HG02852 (cell line): ENCODE measurements around the gene SDK1.

Source experiments
- ATAC-seq: cut with Tn5 transposase; IDR thresholded peaks from one replicate; pipeline ENCODE4 v1.9.1; 2021; ENCODE audit warnings: mild to moderate bottlenecking, moderate library complexity; ENCODE audit not compliant: unreplicated experiment

The SDK1 gene

GRCh38 chr7:3969286-3969685 lies 668.2 kb downstream of the SDK1 start:
- no peak for ATAC-seq

- ATAC-seq: no peak
Observed at GRCh38 chr7:3971323-3971722, 670.3 kb downstream of the SDK1 start.

- no peak for ATAC-seq
Observed at GRCh38 chr7:3973264-3973663, 672.2 kb downstream of the SDK1 start.

- ATAC-seq: no peak
Observed at GRCh38 chr7:3974329-3974728, 673.3 kb downstream of the SDK1 start.

- no peak for ATAC-seq
Observed at GRCh38 chr7:3975371-3975770, 674.3 kb downstream of the SDK1 start.

GRCh38 chr7:3977391-3977790 lies 676.3 kb downstream of the SDK1 start:
- ATAC-seq: no peak

- no peak for ATAC-seq
Observed at GRCh38 chr7:3978839-3979238, 677.8 kb downstream of the SDK1 start.

GRCh38 chr7:3979611-3980299 lies 678.7 kb downstream of the SDK1 start:
- no peak for ATAC-seq

GRCh38 chr7:3980300-3980643 lies 679.2 kb downstream of the SDK1 start:
- ATAC-seq: no peak

- no peak for ATAC-seq
Observed at GRCh38 chr7:3981281-3981680, 680.2 kb downstream of the SDK1 start.

- ATAC-seq: no peak
Observed at GRCh38 chr7:3984456-3984855, 683.4 kb downstream of the SDK1 start.

GRCh38 chr7:3986927-3987326 lies 685.9 kb downstream of the SDK1 start:
- ATAC-seq: no peak

GRCh38 chr7:3987426-3987927 lies 686.4 kb downstream of the SDK1 start:
- ATAC-seq: no peak

- ATAC-seq: no peak
Observed at GRCh38 chr7:3989723-3990122, 688.7 kb downstream of the SDK1 start.

GRCh38 chr7:3991731-3992231 lies 690.7 kb downstream of the SDK1 start:
- no peak for ATAC-seq

GRCh38 chr7:3992841-3993240 lies 691.8 kb downstream of the SDK1 start:
- ATAC-seq: no peak

- no peak for ATAC-seq
Observed at GRCh38 chr7:3994764-3995163, 693.7 kb downstream of the SDK1 start.

GRCh38 chr7:3995187-3995586 lies 694.1 kb downstream of the SDK1 start:
- ATAC-seq: no peak

- ATAC-seq: no peak
Observed at GRCh38 chr7:3998060-3998459, 697.0 kb downstream of the SDK1 start.

GRCh38 chr7:4000139-4000538 lies 699.1 kb downstream of the SDK1 start:
- no peak for ATAC-seq

GRCh38 chr7:4000934-4001333 lies 699.9 kb downstream of the SDK1 start:
- ATAC-seq: no peak

- ATAC-seq: no peak
Observed at GRCh38 chr7:4001742-4002141, 700.7 kb downstream of the SDK1 start.

- no peak for ATAC-seq
Observed at GRCh38 chr7:4003503-4003902, 702.5 kb downstream of the SDK1 start.
